ENCODE results near the gene CPN1. TPM values are rescaled to one million over a fixed set of nuclear protein-coding genes. Genes with fewer than 3 reads are reported as not detected.

The CPN1 gene
- total and polyA plus RNA-seq, 2 of the 8 experiments (the other 6 are each of a cell fraction or from before 2014, with no cell fraction given) = 0.15 to 0.20 TPM

DNA sequence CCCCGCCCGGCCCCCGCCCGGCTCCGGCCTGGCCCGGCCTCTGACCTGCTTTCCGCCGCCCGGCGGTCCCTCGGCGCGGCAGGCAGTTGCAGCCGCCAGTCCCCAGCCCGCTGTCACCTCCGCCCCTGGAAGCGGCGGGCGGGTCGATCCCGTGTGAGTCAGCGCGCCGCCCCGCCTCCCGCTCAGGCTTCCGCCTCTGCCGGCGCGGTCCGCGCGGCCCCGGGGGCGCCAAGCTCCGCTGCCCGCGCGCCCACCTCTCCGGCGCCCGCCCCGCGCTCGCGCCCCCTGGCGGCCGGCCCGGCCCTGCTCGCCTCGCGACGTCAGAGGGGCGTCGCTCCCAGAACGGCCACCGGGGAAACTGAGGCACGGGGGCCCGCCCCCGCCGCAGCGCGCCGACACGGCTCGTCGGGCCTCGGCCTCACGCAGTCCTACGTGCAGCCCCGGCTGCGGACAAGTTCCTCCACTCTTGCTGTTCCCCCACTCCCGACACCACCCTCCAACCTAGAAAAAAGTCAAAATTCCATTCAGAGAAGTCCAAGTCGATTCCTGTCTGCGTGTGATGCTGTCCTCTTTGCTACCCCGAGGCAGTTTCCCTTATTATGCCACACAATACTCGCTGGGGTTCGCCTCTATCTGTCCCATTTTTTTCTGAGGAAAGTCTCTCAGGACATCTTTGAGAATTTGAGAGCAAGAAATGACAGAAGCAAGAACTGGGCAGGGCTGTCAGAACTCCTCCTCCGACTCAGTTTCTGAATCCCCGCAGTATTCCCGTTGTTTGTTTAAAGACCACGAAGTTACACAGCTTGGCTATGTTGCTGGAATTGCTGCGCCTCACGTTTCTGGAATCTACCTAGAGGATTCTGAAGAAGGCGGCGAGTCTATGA lies 71.6 kb downstream of the CPN1 start, which contains the start of gene DNMBP (continued):
- TF ChIP-seq SAP30 (IDR thresholded peaks at IDR 0.05; ENCODE audit: insufficient read depth, insufficient replicate concordance, low read length) (no peak), CHD1 (IDR thresholded peaks at IDR 0.05; ENCODE audit: low read depth, low read length) (no peak), YY1 (IDR thresholded peaks at IDR 0.05; ENCODE audit: low read depth, low read length) (no peak), TBP (IDR thresholded peaks at IDR 0.05; ENCODE audit: low read depth, low read length) (peak; percentile 23; the same call in 1 of the 2 replicates), ASH2L (IDR thresholded peaks at IDR 0.05; ENCODE audit: low read length) (peak; percentile 30), TAF1 (IDR thresholded peaks at IDR 0.05; ENCODE audit: low read depth, low read length) (peak; percentile 39), JUN (IDR thresholded peaks at IDR 0.05; ENCODE audit: low read depth, low read length) (no peak), PHF8 (conservative IDR thresholded peaks at IDR 0.05; ENCODE audit: low read depth, low read length) (peak; percentile 6; the same call in 1 of the 2 replicates), KDM4A (IDR thresholded peaks at IDR 0.05; ENCODE audit: low read depth, low read length, severe bottlenecking) (peak; percentile 45), BACH1 (IDR thresholded peaks at IDR 0.05; ENCODE audit: low read length) (no peak), CREB1 (IDR thresholded peaks at IDR 0.05) (peak; percentile 83), POLR2A (IDR thresholded peaks at IDR 0.05; ENCODE audit: control extremely low read depth in 1 of 2, low read depth in 2 of 2, low read length in 2 of 2) (no peak), RAD21 (IDR thresholded peaks at IDR 0.05 in 1 of 2, conservative IDR thresholded peaks at IDR 0.05 in 1 of 2; ENCODE audit: low read depth in 2 of 2, low read length in 2 of 2) (peak; percentile 20 to 63; a peak in 3 of 4 replicates)
- TF ChIP-seq, protein P1, sequence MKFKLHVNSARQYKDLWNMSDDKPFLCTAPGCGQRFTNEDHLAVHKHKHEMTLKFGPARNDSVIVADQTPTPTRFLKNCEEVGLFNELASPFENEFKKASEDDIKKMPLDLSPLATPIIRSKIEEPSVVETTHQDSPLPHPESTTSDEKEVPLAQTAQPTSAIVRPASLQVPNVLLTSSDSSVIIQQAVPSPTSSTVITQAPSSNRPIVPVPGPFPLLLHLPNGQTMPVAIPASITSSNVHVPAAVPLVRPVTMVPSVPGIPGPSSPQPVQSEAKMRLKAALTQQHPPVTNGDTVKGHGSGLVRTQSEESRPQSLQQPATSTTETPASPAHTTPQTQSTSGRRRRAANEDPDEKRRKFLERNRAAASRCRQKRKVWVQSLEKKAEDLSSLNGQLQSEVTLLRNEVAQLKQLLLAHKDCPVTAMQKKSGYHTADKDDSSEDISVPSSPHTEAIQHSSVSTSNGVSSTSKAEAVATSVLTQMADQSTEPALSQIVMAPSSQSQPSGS (IDR thresholded peaks at IDR 0.05; ENCODE audit: low read length) = no peak
- TF ChIP-seq, protein P2, sequence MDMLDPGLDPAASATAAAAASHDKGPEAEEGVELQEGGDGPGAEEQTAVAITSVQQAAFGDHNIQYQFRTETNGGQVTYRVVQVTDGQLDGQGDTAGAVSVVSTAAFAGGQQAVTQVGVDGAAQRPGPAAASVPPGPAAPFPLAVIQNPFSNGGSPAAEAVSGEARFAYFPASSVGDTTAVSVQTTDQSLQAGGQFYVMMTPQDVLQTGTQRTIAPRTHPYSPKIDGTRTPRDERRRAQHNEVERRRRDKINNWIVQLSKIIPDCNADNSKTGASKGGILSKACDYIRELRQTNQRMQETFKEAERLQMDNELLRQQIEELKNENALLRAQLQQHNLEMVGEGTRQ (IDR thresholded peaks at IDR 0.05; ENCODE audit: low read length) = no peak
